ENCODE data around the gene MED10.

- no peak for TF ChIP-seq CTCF (IDR thresholded peaks at IDR 0.05)
- no peak for TF ChIP-seq USF1 (IDR thresholded peaks at IDR 0.05; ENCODE audit: borderline replicate concordance, low read depth)
- TF ChIP-seq ZBTB33 (IDR thresholded peaks at IDR 0.05; ENCODE audit: borderline replicate concordance, low read depth), result no peak
- no peak for TF ChIP-seq TEAD4 (IDR thresholded peaks at IDR 0.05; ENCODE audit: borderline replicate concordance, insufficient read depth)
- no peak for TF ChIP-seq TCF12 (IDR thresholded peaks at IDR 0.05)
- TF ChIP-seq REST (IDR thresholded peaks at IDR 0.05; ENCODE audit: low read depth, low read length), result no peak
- TF ChIP-seq RXRA (IDR thresholded peaks at IDR 0.05; ENCODE audit: borderline replicate concordance, low read depth), result no peak
- TF ChIP-seq EZH2phosphoT487 (IDR thresholded peaks at IDR 0.05; ENCODE audit: borderline replicate concordance, low read depth), result no peak
- no peak for TF ChIP-seq JUND (IDR thresholded peaks at IDR 0.05)
Measured at GRCh38 chr5:6355294-6355693, 23.1 kb downstream of the MED10 start.

All from SK-N-SH (cell line).